ENCODE data around the gene FHIT.

The FHIT gene

GRCh38 chr3:60023189-60023588 lies 1228.1 kb downstream of the FHIT start:
- Histone ChIP-seq H3K4me1 (ENCODE audit: insufficient read depth, low read length) (peaks cover 20% of the 10 kb centered on the region), H3K9ac (ENCODE audit: low read length) (no peak overlapping the region), H3K4me3 (ENCODE audit: low read depth in 1 of 2, low read length in 2 of 2) (no peak overlapping the region), H3K27ac (ENCODE audit: low read depth, low read length) (no peak overlapping the region), H3K36me3 (ENCODE audit: insufficient read depth, low read length) (no peaks in the 10 kb centered on the region), H3K9me3 (ENCODE audit: low read length) (no peaks in the 10 kb centered on the region), H3K27me3 (ENCODE audit: control insufficient read depth in 1 of 2, insufficient read depth in 2 of 2, low read length in 2 of 2) (no peaks in the 10 kb centered on the region)

GRCh38 chr3:60017631-60018030 lies 1233.6 kb downstream of the FHIT start:
- Histone ChIP-seq H3K9ac (ENCODE audit: low read length) (no peak overlapping the region), H3K36me3 (ENCODE audit: insufficient read depth, low read length) (no peaks in the 10 kb centered on the region), H3K27ac (ENCODE audit: low read depth, low read length) (no peak overlapping the region), H3K4me1 (ENCODE audit: insufficient read depth, low read length) (peaks cover 5% of the 10 kb centered on the region), H3K9me3 (ENCODE audit: low read length) (no peaks in the 10 kb centered on the region), H3K4me3 (ENCODE audit: low read depth in 1 of 2, low read length in 2 of 2) (no peak overlapping the region), H3K27me3 (ENCODE audit: control insufficient read depth in 1 of 2, insufficient read depth in 2 of 2, low read length in 2 of 2) (no peaks in the 10 kb centered on the region)

DNA sequence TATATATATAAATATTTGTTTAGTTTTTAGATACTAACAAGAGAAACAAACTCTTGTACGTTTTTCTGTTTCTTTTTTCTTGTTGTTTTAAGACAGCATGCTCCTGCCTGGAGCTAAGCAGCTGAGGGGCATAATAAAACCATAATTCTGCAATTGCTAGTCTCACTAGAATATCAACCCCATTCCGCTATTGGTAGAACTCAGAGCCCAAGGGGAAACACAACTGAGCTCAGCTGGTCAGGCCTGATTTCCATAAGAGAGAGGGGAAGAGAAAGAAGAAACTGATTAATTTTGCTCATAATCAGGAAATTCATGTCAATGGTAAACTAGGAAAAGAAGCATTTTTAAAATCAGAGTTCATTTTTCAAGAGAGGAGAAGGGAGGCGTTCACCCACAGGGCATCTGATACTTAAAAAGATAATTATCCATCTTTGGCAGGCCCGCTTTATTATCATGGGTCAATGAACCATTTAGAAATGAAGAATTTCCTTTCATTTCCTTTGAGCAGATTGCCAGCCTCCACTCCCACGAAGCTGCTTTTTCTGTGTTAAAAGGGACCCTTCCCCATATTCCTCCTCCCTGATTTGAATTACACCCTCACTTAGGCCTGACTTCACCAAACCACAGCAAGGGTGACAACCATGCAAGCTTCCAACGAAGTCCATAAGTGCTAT lies 1236.1 kb downstream of the FHIT start:
- no peak overlapping the region for H3K9ac ChIP-seq (ENCODE audit: low read length)

GRCh38 chr3:60013241-60013640 lies 1238.0 kb downstream of the FHIT start:
- Histone ChIP-seq H3K36me3 (ENCODE audit: insufficient read depth, low read length) (no peaks in the 10 kb centered on the region), H3K4me1 (ENCODE audit: insufficient read depth, low read length) (no peaks in the 10 kb centered on the region), H3K27me3 (ENCODE audit: control insufficient read depth in 1 of 2, insufficient read depth in 2 of 2, low read length in 2 of 2) (no peaks in the 10 kb centered on the region), H3K27ac (ENCODE audit: low read depth, low read length) (no peak overlapping the region), H3K9ac (ENCODE audit: low read length) (no peak overlapping the region), H3K9me3 (ENCODE audit: low read length) (no peaks in the 10 kb centered on the region), H3K4me3 (ENCODE audit: low read depth in 1 of 2, low read length in 2 of 2) (no peak overlapping the region)

More for the DNA sequence above, 1236.1 kb downstream of the FHIT start:
- H3K27me3 ChIP-seq (ENCODE audit: control insufficient read depth in 1 of 2, insufficient read depth in 2 of 2, low read length in 2 of 2): no peaks in the 10 kb centered on the region
- H3K36me3 ChIP-seq (ENCODE audit: insufficient read depth, low read length): no peaks in the 10 kb centered on the region
- no peak overlapping the region for H3K4me3 ChIP-seq (ENCODE audit: low read depth in 1 of 2, low read length in 2 of 2)
- H3K4me1 ChIP-seq (ENCODE audit: insufficient read depth, low read length): no peaks in the 10 kb centered on the region
- no peaks in the 10 kb centered on the region for H3K9me3 ChIP-seq (ENCODE audit: low read length)
- H3K27ac ChIP-seq (ENCODE audit: low read depth, low read length): no peak overlapping the region

- H3K36me3 ChIP-seq (ENCODE audit: insufficient read depth, low read length): no peaks in the 10 kb centered on the region
Observed at GRCh38 chr3:60011218-60011617, 1240.0 kb downstream of the FHIT start.

DNA sequence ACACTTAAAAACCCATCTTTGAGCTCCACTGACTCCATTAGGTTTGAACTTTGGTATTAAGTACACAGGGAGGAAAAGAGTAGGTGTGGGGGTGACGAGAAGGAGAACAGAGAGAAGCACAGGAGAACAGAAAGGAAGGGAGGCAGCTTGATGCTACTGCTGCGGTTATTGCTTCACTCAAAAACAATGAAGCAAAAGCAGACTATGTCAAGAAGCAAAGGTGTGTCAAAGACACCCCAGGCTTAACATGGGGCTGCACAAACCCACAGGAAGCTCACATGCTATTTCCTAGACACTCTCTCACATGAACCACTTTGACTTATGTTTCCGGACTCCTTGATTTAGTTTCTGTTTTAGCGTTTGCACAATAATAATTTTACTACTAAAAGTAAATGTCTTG lies 1240.5 kb downstream of the FHIT start:
- H3K9me3 ChIP-seq (ENCODE audit: low read length): no peaks in the 10 kb centered on the region
- no peak overlapping the region for H3K27ac ChIP-seq (ENCODE audit: low read depth, low read length)
- H3K27me3 ChIP-seq (ENCODE audit: control insufficient read depth in 1 of 2, insufficient read depth in 2 of 2, low read length in 2 of 2): no peaks in the 10 kb centered on the region
- no peak overlapping the region for H3K4me3 ChIP-seq (ENCODE audit: low read depth in 1 of 2, low read length in 2 of 2)
- no peaks in the 10 kb centered on the region for H3K36me3 ChIP-seq (ENCODE audit: insufficient read depth, low read length)
- no peak overlapping the region for H3K9ac ChIP-seq (ENCODE audit: low read length)
- no peaks in the 10 kb centered on the region for H3K4me1 ChIP-seq (ENCODE audit: insufficient read depth, low read length)

More at GRCh38 chr3:60011218-60011617, 1240.0 kb downstream of the FHIT start:
- Histone ChIP-seq H3K27me3 (ENCODE audit: control insufficient read depth in 1 of 2, insufficient read depth in 2 of 2, low read length in 2 of 2) (no peaks in the 10 kb centered on the region), H3K9me3 (ENCODE audit: low read length) (no peaks in the 10 kb centered on the region), H3K27ac (ENCODE audit: low read depth, low read length) (no peak overlapping the region), H3K4me1 (ENCODE audit: insufficient read depth, low read length) (no peaks in the 10 kb centered on the region), H3K4me3 (ENCODE audit: low read depth in 1 of 2, low read length in 2 of 2) (no peak overlapping the region), H3K9ac (ENCODE audit: low read length) (no peak overlapping the region)

GRCh38 chr3:60009931-60010478 lies 1241.2 kb downstream of the FHIT start:
- Histone ChIP-seq H3K27ac (ENCODE audit: low read depth, low read length) (no peak overlapping the region), H3K36me3 (ENCODE audit: insufficient read depth, low read length) (no peaks in the 10 kb centered on the region), H3K4me3 (ENCODE audit: low read depth in 1 of 2, low read length in 2 of 2) (no peak overlapping the region), H3K4me1 (ENCODE audit: insufficient read depth, low read length) (no peaks in the 10 kb centered on the region), H3K9me3 (ENCODE audit: low read length) (no peaks in the 10 kb centered on the region), H3K27me3 (ENCODE audit: control insufficient read depth in 1 of 2, insufficient read depth in 2 of 2, low read length in 2 of 2) (no peaks in the 10 kb centered on the region), H3K9ac (ENCODE audit: low read length) (no peak overlapping the region)

- Histone ChIP-seq H3K9me3 (ENCODE audit: low read length) (no peaks in the 10 kb centered on the region), H3K27ac (ENCODE audit: low read depth, low read length) (no peak overlapping the region), H3K27me3 (ENCODE audit: control insufficient read depth in 1 of 2, insufficient read depth in 2 of 2, low read length in 2 of 2) (no peaks in the 10 kb centered on the region), H3K4me1 (ENCODE audit: insufficient read depth, low read length) (no peaks in the 10 kb centered on the region), H3K36me3 (ENCODE audit: insufficient read depth, low read length) (no peaks in the 10 kb centered on the region), H3K9ac (ENCODE audit: low read length) (no peak overlapping the region), H3K4me3 (ENCODE audit: low read depth in 1 of 2, low read length in 2 of 2) (no peak overlapping the region)
Observed at GRCh38 chr3:60001369-60001768, 1249.9 kb downstream of the FHIT start.

GRCh38 chr3:60000311-60001105 lies 1250.7 kb downstream of the FHIT start:
- H3K27me3 ChIP-seq (ENCODE audit: control insufficient read depth in 1 of 2, insufficient read depth in 2 of 2, low read length in 2 of 2): no peaks in the 10 kb centered on the region
- H3K9ac ChIP-seq (ENCODE audit: low read length): no peak overlapping the region
- H3K4me3 ChIP-seq (ENCODE audit: low read depth in 1 of 2, low read length in 2 of 2): no peak overlapping the region
- no peaks in the 10 kb centered on the region for H3K9me3 ChIP-seq (ENCODE audit: low read length)
- no peak overlapping the region for H3K27ac ChIP-seq (ENCODE audit: low read depth, low read length)
- no peaks in the 10 kb centered on the region for H3K4me1 ChIP-seq (ENCODE audit: insufficient read depth, low read length)
- no peaks in the 10 kb centered on the region for H3K36me3 ChIP-seq (ENCODE audit: insufficient read depth, low read length)

- Histone ChIP-seq H3K27me3 (ENCODE audit: control insufficient read depth in 1 of 2, insufficient read depth in 2 of 2, low read length in 2 of 2) (no peaks in the 10 kb centered on the region), H3K36me3 (ENCODE audit: insufficient read depth, low read length) (no peaks in the 10 kb centered on the region), H3K9ac (ENCODE audit: low read length) (no peak overlapping the region), H3K27ac (ENCODE audit: low read depth, low read length) (no peak overlapping the region), H3K4me3 (ENCODE audit: low read depth in 1 of 2, low read length in 2 of 2) (no peak overlapping the region), H3K9me3 (ENCODE audit: low read length) (no peaks in the 10 kb centered on the region), H3K4me1 (ENCODE audit: insufficient read depth, low read length) (no peaks in the 10 kb centered on the region)
Observed at GRCh38 chr3:59998058-59998457, 1253.2 kb downstream of the FHIT start.

GRCh38 chr3:59997583-59997982 lies 1253.7 kb downstream of the FHIT start:
- H3K27ac ChIP-seq (ENCODE audit: low read depth, low read length): no peak overlapping the region
- H3K9me3 ChIP-seq (ENCODE audit: low read length): no peaks in the 10 kb centered on the region
- H3K9ac ChIP-seq (ENCODE audit: low read length): no peak overlapping the region
- H3K4me3 ChIP-seq (ENCODE audit: low read depth in 1 of 2, low read length in 2 of 2): no peak overlapping the region
- no peaks in the 10 kb centered on the region for H3K27me3 ChIP-seq (ENCODE audit: control insufficient read depth in 1 of 2, insufficient read depth in 2 of 2, low read length in 2 of 2)
- no peaks in the 10 kb centered on the region for H3K36me3 ChIP-seq (ENCODE audit: insufficient read depth, low read length)
- no peaks in the 10 kb centered on the region for H3K4me1 ChIP-seq (ENCODE audit: insufficient read depth, low read length)
